Neuronal stem cell (in vitro differentiated cells): ENCODE results near the gene DIAPH2.

Experiments used
- DNase-seq: peaks from one replicate; pipeline ENCODE4 v3.0.0-alpha.2; 2013; ENCODE audit warnings: low spot score
- H2AFZ ChIP-seq: one replicate; pipeline ENCODE4 v1.6.1; 2013; ENCODE audit warnings: mild to moderate bottlenecking, low read length, inconsistent platforms
- H2AK5ac ChIP-seq: 2 replicates; pipeline ENCODE4 v1.6.1; 2013; ENCODE audit warnings: low read depth, mild to moderate bottlenecking, inconsistent platforms, low read length, moderate library complexity, mixed read lengths
- H2BK120ac ChIP-seq: 2 replicates; pipeline ENCODE4 v1.6.1; 2013; ENCODE audit warnings: low read depth, mild to moderate bottlenecking, inconsistent platforms, low read length, moderate library complexity, mixed read lengths
- H2BK12ac ChIP-seq: one replicate; pipeline ENCODE4 v1.6.1; 2013; ENCODE audit warnings: low read length, inconsistent platforms
- H2BK15ac ChIP-seq: 2 replicates; pipeline ENCODE4 v1.6.1; 2013; ENCODE audit warnings: mild to moderate bottlenecking, low read length, inconsistent platforms, mixed read lengths
- H2BK5ac ChIP-seq: one replicate; pipeline ENCODE4 v1.6.1; 2013; ENCODE audit warnings: inconsistent platforms, mild to moderate bottlenecking, low read length, moderate library complexity
- H3K14ac ChIP-seq: one replicate; pipeline ENCODE4 v1.6.1; 2013; ENCODE audit warnings: low read length, inconsistent platforms
- H3K18ac ChIP-seq: 2 replicates; pipeline ENCODE4 v1.6.1; 2013; ENCODE audit warnings: low read length, inconsistent platforms
- H3K23ac ChIP-seq: 2 replicates; pipeline ENCODE4 v1.6.1; 2013; ENCODE audit warnings: low read depth, mild to moderate bottlenecking, mixed read lengths, low read length, inconsistent platforms; ENCODE audit not compliant: poor library complexity
- H3K27ac ChIP-seq: replicated peaks from 3 replicates; pipeline ENCODE4 v1.5.1; 2013; ENCODE audit warnings: low read length, inconsistent platforms
- H3K27me3 ChIP-seq, 3 experiments: 2 replicates each; pipeline ENCODE4 v1.6.1; 2013; ENCODE audit warnings: low read length in 3 of 3, mild to moderate bottlenecking in 2 of 3, inconsistent platforms in 1 of 3, low read depth in 1 of 3, mixed read lengths in 1 of 3, moderate library complexity in 1 of 3; ENCODE audit not compliant: control insufficient read depth in 3 of 3, insufficient read depth in 3 of 3
- H3K36me3 ChIP-seq, 2 donors: replicated peaks in 1 of 2; 2 replicates each; pipeline ENCODE4 v1.6.1; 2013; ENCODE audit warnings: low read length in 2 of 2; ENCODE audit not compliant: control insufficient read depth in 2 of 2, insufficient read depth in 2 of 2
- H3K4ac ChIP-seq: 2 replicates; pipeline ENCODE4 v1.6.1; 2013; ENCODE audit warnings: inconsistent platforms, mild to moderate bottlenecking, low read length, moderate library complexity
- H3K4me1 ChIP-seq, 2 donors: 1 replicate in 1 of 2; 2 replicates in 1 of 2; pipeline ENCODE4 v1.6.1; 2013; ENCODE audit warnings: low read length in 2 of 2, low read depth in 1 of 2; ENCODE audit not compliant: control insufficient read depth in 2 of 2, insufficient read depth in 1 of 2
- H3K4me2 ChIP-seq: one replicate; pipeline ENCODE4 v1.6.1; 2013; ENCODE audit warnings: mild to moderate bottlenecking, low read length, inconsistent platforms; ENCODE audit not compliant: insufficient read depth, poor library complexity, severe bottlenecking
- H3K4me3 ChIP-seq, 2 donors: 2 replicates each; pipeline ENCODE4 v1.5.1; 2013; ENCODE audit warnings: low read length in 2 of 2, mild to moderate bottlenecking in 2 of 2, inconsistent platforms in 1 of 2, moderate library complexity in 1 of 2
- H3K79me1 ChIP-seq: one replicate; pipeline ENCODE4 v1.6.1; 2013; ENCODE audit warnings: low read depth, mild to moderate bottlenecking, inconsistent platforms, low read length, moderate library complexity
- H3K9ac ChIP-seq: one replicate; pipeline ENCODE4 v1.6.1; 2013; ENCODE audit warnings: mild to moderate bottlenecking, low read depth, low read length, inconsistent platforms; ENCODE audit not compliant: poor library complexity
- H3K9me3 ChIP-seq, 2 donors: replicated peaks in 1 of 2; 2 replicates each; pipeline versions ENCODE3 to v1.6.1; 2013; ENCODE audit warnings: low read length in 2 of 2, mild to moderate bottlenecking in 2 of 2, inconsistent platforms in 1 of 2, low read depth in 1 of 2, mixed read lengths in 1 of 2, moderate library complexity in 1 of 2; ENCODE audit not compliant: control insufficient read depth in 2 of 2, insufficient read depth in 1 of 2
- H4K8ac ChIP-seq: one replicate; pipeline ENCODE4 v1.6.1; 2013; ENCODE audit warnings: low read depth, mild to moderate bottlenecking, inconsistent platforms, low read length, moderate library complexity
- H4K91ac ChIP-seq: one replicate; pipeline ENCODE4 v1.6.1; 2013; ENCODE audit warnings: low read length, low read depth, mild to moderate bottlenecking, inconsistent platforms; ENCODE audit not compliant: poor library complexity
- WGBS, 2 donors: extraction: QIAGEN DNeasy Blood & Tissue Kit; methylation state at CpG; one replicate each; pipeline ENCODE4 v1.1.7; 2013; ENCODE audit warnings: missing lambda C conversion rate in 2 of 2, mixed read lengths in 1 of 2; ENCODE audit not compliant: insufficient read length in 2 of 2, insufficient replicate concordance in 1 of 2; ENCODE audit errors: extremely low coverage in 2 of 2; 5-methylcytosine and 5-hydroxymethylcytosine counted together

Gene DIAPH2

DNA sequence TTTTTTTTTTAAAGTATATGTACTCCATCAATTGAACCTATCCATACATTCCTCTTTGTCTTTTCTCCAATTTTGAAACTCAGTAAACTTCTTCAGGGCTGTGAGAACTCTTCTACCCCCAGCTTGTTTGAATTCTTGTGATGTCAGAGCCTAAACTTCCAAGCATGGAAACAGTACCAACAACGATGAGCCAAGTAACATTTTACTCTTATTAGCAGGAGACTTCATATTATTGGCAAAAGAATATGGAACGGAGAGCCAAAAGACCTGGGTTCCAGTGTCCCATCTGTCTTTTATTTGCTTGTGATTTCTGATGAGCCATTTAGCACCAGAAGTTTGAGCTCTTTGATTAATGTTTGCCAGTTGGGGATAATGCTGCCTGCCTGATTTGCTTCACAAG lies 5.3 kb downstream of the DIAPH2 start:
- WGBS, 2 donors = no CpG with 5 or more reads among the region's 2 CpGs
- no peaks in the 10 kb centered on the region for H3K9me3 ChIP-seq
- H2BK120ac ChIP-seq = no peak overlapping the region
- no peak overlapping the region for H2AFZ ChIP-seq
- no peaks in the 10 kb centered on the region for H3K4me1 ChIP-seq
- H3K36me3 ChIP-seq = no peaks in the 10 kb centered on the region
- no peak for DNase-seq
- no peak overlapping the region for H3K27ac ChIP-seq
- H3K4ac ChIP-seq = no peak overlapping the region
- no peak overlapping the region for H3K23ac ChIP-seq
- peaks cover 0 to 19% (median 0%) of the 10 kb centered on the region in 3 experiments for H3K27me3 ChIP-seq
- no peak overlapping the region for H3K4me2 ChIP-seq
- no peak overlapping the region for H3K18ac ChIP-seq
- no peak overlapping the region for H4K8ac ChIP-seq
- no peak overlapping the region for H3K9ac ChIP-seq
- no peak overlapping the region for H3K14ac ChIP-seq
- H3K79me1 ChIP-seq = no peaks in the 10 kb centered on the region
- H2AK5ac ChIP-seq = no peak overlapping the region
- H4K91ac ChIP-seq = no peak overlapping the region
- H2BK15ac ChIP-seq = no peak overlapping the region
- no peak overlapping the region for H3K4me3 ChIP-seq
- H2BK12ac ChIP-seq = no peak overlapping the region
- H2BK5ac ChIP-seq = no peak overlapping the region

DNA sequence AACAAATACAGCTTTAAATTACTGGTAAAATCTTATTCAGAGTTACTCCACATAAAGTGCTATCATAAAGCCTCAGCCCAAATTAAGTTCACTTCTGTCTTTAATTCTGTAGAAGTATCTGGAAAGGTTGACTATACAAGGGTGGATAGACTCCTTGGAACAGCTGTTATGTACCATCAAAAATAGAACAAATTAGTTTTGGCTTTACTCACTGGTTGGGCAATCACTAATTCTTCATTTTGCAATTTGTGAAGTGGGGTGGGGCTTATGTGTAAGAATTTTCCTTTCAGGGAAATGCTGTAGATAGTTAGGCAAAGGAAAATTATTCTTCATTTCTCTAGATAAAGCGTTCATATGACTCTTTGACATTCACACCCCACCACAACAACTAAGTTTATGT lies 7.8 kb downstream of the DIAPH2 start:
- no peak overlapping the region for H3K14ac ChIP-seq
- H3K9ac ChIP-seq = no peak overlapping the region
- H2BK12ac ChIP-seq = no peak overlapping the region
- H2BK15ac ChIP-seq = no peak overlapping the region
- no peaks in the 10 kb centered on the region for H3K4me1 ChIP-seq
- H3K18ac ChIP-seq = no peak overlapping the region
- no peaks in the 10 kb centered on the region for H3K36me3 ChIP-seq
- no peak overlapping the region for H3K27ac ChIP-seq
- H3K4me2 ChIP-seq = no peak overlapping the region
- H2AFZ ChIP-seq = no peak overlapping the region
- no peaks in the 10 kb centered on the region for H3K9me3 ChIP-seq
- no peaks in the 10 kb centered on the region for H3K79me1 ChIP-seq
- no peak overlapping the region for H3K4me3 ChIP-seq
- H3K27me3 ChIP-seq = no peaks in the 10 kb centered on the region
- no peak overlapping the region for H2BK5ac ChIP-seq
- no peak overlapping the region for H2AK5ac ChIP-seq
- WGBS, 2 donors = no CpG with 5 or more reads among the region's 1 CpG
- no peak overlapping the region for H3K4ac ChIP-seq
- no peak for DNase-seq
- no peak overlapping the region for H3K23ac ChIP-seq
- H4K91ac ChIP-seq = no peak overlapping the region
- H2BK120ac ChIP-seq = no peak overlapping the region
- H4K8ac ChIP-seq = no peak overlapping the region

DNA sequence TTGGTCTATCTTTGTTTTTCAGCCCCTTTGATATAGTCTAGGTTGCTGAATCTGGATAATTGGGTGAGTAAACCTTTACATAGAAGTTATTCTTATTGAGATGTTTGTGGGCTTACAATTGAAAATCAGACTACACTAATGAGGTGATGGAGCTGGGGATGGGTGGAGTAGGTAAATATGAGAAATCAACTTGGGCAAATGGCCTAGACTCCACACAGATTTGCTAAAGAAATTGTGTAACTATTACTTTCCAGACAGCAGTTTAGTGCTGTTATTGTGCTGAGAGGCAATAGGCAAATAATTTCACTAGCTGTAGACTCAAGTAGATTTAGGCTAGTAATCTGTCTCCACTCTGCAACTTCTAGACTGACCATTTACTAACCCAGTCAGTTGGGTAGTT lies 8.2 kb downstream of the DIAPH2 start:
- Histone ChIP-seq H3K4me3 (no peak overlapping the region), H3K9me3 (no peaks in the 10 kb centered on the region), H2AK5ac (no peak overlapping the region), H3K27ac (no peak overlapping the region), H2AFZ (no peak overlapping the region), H3K27me3 (no peaks in the 10 kb centered on the region), H3K23ac (no peak overlapping the region), H2BK5ac (no peak overlapping the region), H4K8ac (no peak overlapping the region), H2BK12ac (no peak overlapping the region), H2BK120ac (no peak overlapping the region), H3K14ac (no peak overlapping the region), H3K79me1 (no peaks in the 10 kb centered on the region), H3K18ac (no peak overlapping the region), H3K9ac (no peak overlapping the region), H4K91ac (no peak overlapping the region), H3K4me2 (no peak overlapping the region), H3K4ac (no peak overlapping the region), H3K36me3 (no peaks in the 10 kb centered on the region), H2BK15ac (no peak overlapping the region), H3K4me1 (no peaks in the 10 kb centered on the region)
- DNase-seq = no peak

DNA sequence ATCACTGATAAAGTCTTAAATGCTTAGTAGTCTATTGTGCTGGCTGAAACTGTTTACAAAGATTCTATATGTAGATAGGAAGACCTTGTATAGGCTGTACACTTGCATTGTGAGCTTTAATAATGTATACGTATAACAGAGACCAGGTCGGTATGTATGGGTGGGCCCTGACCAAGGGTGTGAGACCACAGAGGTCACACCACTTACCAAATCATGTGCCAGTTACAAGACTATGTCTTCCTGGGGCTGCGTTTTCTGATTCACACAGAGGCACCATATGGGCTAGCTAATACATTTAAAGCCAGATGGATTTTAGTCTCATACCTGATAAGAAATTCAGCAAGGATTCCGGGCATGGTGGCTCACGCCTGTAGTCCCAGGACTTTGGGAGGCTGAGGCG lies 8.8 kb downstream of the DIAPH2 start:
- H2BK15ac ChIP-seq = no peak overlapping the region
- H2AFZ ChIP-seq = no peak overlapping the region
- no peak overlapping the region for H3K27ac ChIP-seq
- H3K18ac ChIP-seq = no peak overlapping the region
- no peak overlapping the region for H4K91ac ChIP-seq
- WGBS, 2 donors = no CpG with 5 or more reads among the region's 6 CpGs
- H3K4me3 ChIP-seq = no peak overlapping the region
- H3K36me3 ChIP-seq = no peaks in the 10 kb centered on the region
- no peaks in the 10 kb centered on the region for H3K79me1 ChIP-seq
- no peak overlapping the region for H3K9ac ChIP-seq
- H3K27me3 ChIP-seq = no peaks in the 10 kb centered on the region
- H3K14ac ChIP-seq = no peak overlapping the region
- no peak overlapping the region for H2BK5ac ChIP-seq
- H3K4me2 ChIP-seq = no peak overlapping the region
- H3K23ac ChIP-seq = no peak overlapping the region
- H2BK120ac ChIP-seq = no peak overlapping the region
- H2BK12ac ChIP-seq = no peak overlapping the region
- no peaks in the 10 kb centered on the region for H3K4me1 ChIP-seq
- no peaks in the 10 kb centered on the region for H3K9me3 ChIP-seq
- DNase-seq = no peak
- H2AK5ac ChIP-seq = no peak overlapping the region
- no peak overlapping the region for H3K4ac ChIP-seq
- H4K8ac ChIP-seq = no peak overlapping the region
